Hepatocyte (in vitro differentiated cells): ENCODE results near the gene C8G. TPM values are rescaled to one million over a fixed set of nuclear protein-coding genes. Genes with fewer than 3 reads are reported as not detected.

Source experiments
- DNase-seq: peaks from one replicate; pipeline ENCODE4 v3.0.0-alpha.2; 2016; ENCODE audit warnings: low spot score
- H2AFZ ChIP-seq: fragments of 200-600 bp; sonication (generic); 2 replicates; pipeline ENCODE4 v1.6.0; 2016; ENCODE audit warnings: antibody characterized with exemption, mild to moderate bottlenecking
- H3K27ac ChIP-seq: fragments of 200-600 bp; sonication (generic); 2 replicates; pipeline ENCODE4 v1.5.1; 2016; ENCODE audit warnings: mild to moderate bottlenecking
- H3K27me3 ChIP-seq: fragments of 200-600 bp; sonication (generic); 2 replicates; pipeline ENCODE4 v1.6.1; 2016
- H3K36me3 ChIP-seq: fragments of 200-600 bp; sonication (generic); replicated peaks from 2 replicates; pipeline ENCODE4 v1.5.1; 2016; ENCODE audit warnings: low read depth; ENCODE audit not compliant: insufficient read depth
- H3K4me1 ChIP-seq: fragments of 200-600 bp; sonication (generic); 2 replicates; pipeline ENCODE4 v1.5.1; 2016; ENCODE audit warnings: mild to moderate bottlenecking, moderate library complexity; ENCODE audit not compliant: insufficient read depth
- H3K4me2 ChIP-seq: fragments of 200-600 bp; sonication (generic); 2 replicates; pipeline ENCODE4 v1.6.0; 2016
- H3K4me3 ChIP-seq: fragments of 200-600 bp; sonication (generic); 2 replicates; pipeline ENCODE4 v1.5.1; 2016; ENCODE audit warnings: mild to moderate bottlenecking
- H3K79me2 ChIP-seq: fragments of 200-600 bp; sonication (generic); 2 replicates; pipeline ENCODE4 v1.6.0; 2017; ENCODE audit warnings: mild to moderate bottlenecking
- H3K9me2 ChIP-seq: fragments of 200-600 bp; sonication (generic); replicated peaks from 2 replicates; pipeline ENCODE4 v1.6.0; 2017; ENCODE audit warnings: mild to moderate bottlenecking; ENCODE audit not compliant: insufficient read depth
- H3K9me3 ChIP-seq: fragments of 200-600 bp; sonication (generic); 2 replicates; pipeline ENCODE4 v1.5.1; 2016; ENCODE audit warnings: low read depth, mild to moderate bottlenecking
- H4K20me1 ChIP-seq: fragments of 200-600 bp; sonication (generic); 2 replicates; pipeline ENCODE4 v1.6.0; 2016; ENCODE audit warnings: mild to moderate bottlenecking; ENCODE audit not compliant: insufficient read depth, poor library complexity, severe bottlenecking
- CTCF ChIP-seq: fragments of 200-600 bp; sonication (generic); IDR thresholded peaks from 2 replicates; pipeline ENCODE4 v1.5.1; 2016; ENCODE audit warnings: antibody characterized with exemption, mild to moderate bottlenecking; ENCODE audit not compliant: poor library complexity
- EZH2 ChIP-seq: fragments of 200-600 bp; sonication (generic); IDR thresholded peaks from 2 replicates; pipeline ENCODE4 v1.6.1; 2016; ENCODE audit warnings: antibody characterized with exemption, mild to moderate bottlenecking, borderline replicate concordance
- EZH2phosphoT487 ChIP-seq: fragments of 200-600 bp; sonication (generic); IDR thresholded peaks from one replicate; pipeline ENCODE4 v1.6.1; 2018; ENCODE audit warnings: antibody characterized with exemption, mild to moderate bottlenecking, low read depth, moderate library complexity; ENCODE audit not compliant: unreplicated experiment, severe bottlenecking
- WGBS: methylation state at CpG from one replicate; pipeline ENCODE4 v1.1.6; 2016; ENCODE audit warnings: low lambda C conversion rate; ENCODE audit errors: missing lambda C conversion rate; 5-methylcytosine and 5-hydroxymethylcytosine counted together
- polyA plus RNA-seq: library from polyadenylated mRNA; unstranded; fragments of >200 nt; fragmentation: Nextera tagmentation; extraction: Ambion mirVana; gene quantifications from 2 replicates; pipeline ENCODE4 v1.2.1, GENCODE V29; 2016
- total RNA-seq: library from RNA; depleted of rRNA; stranded (reverse); fragments of >200 nt; gene quantifications from 2 replicates; pipeline ENCODE4 v1.2.3, GENCODE V29; 2014

C8G gene
- total and polyA plus RNA-seq, 2 experiments from 2014 or later: 5.7 to 15.4 TPM

- Histone ChIP-seq H2AFZ (no peak overlapping the region), H3K36me3 (no peaks in the 10 kb centered on the region), H3K4me1 (peaks cover 12% of the 10 kb centered on the region), H3K9me3 (no peaks in the 10 kb centered on the region), H3K4me2 (peak overlapping the region; percentile 98), H3K79me2 (peaks cover 24% of the 10 kb centered on the region), H3K9me2 (no peaks in the 10 kb centered on the region), H3K27me3 (no peaks in the 10 kb centered on the region), H3K27ac (no peak overlapping the region), H4K20me1 (peaks cover 4% of the 10 kb centered on the region), H3K4me3 (no peak overlapping the region)
- TF ChIP-seq EZH2: no peak
- TF ChIP-seq EZH2phosphoT487: no peak
- TF ChIP-seq CTCF: no peak
- WGBS: 98% methylated on average over 54 of the region's 60 CpGs
- no peak for DNase-seq
These were observed 2.7 kb upstream of the C8G start for GRCh38 chr9:136942112-136942880.

GRCh38 chr9:136942881-136943230 is 2.2 kb upstream of the C8G start:
- Histone ChIP-seq H3K4me3 (no peak overlapping the region), H2AFZ (no peak overlapping the region), H3K27me3 (no peaks in the 10 kb centered on the region), H4K20me1 (peaks cover 4% of the 10 kb centered on the region), H3K79me2 (peaks cover 24% of the 10 kb centered on the region), H3K27ac (no peak overlapping the region), H3K9me2 (no peaks in the 10 kb centered on the region), H3K9me3 (no peaks in the 10 kb centered on the region), H3K36me3 (no peaks in the 10 kb centered on the region), H3K4me2 (peak overlapping the region; percentile 98), H3K4me1 (peaks cover 12% of the 10 kb centered on the region)
- TF ChIP-seq EZH2 (no peak), EZH2phosphoT487 (no peak), CTCF (no peak)
- WGBS: 98% methylated on average over 15 of the region's 16 CpGs
- no peak for DNase-seq

GRCh38 chr9:136943291-136944211 is 1.5 kb upstream of the C8G start:
- WGBS: 28% methylated on average over 54 of the region's 61 CpGs
- Histone ChIP-seq H3K9me2 (no peaks in the 10 kb centered on the region), H3K27me3 (no peaks in the 10 kb centered on the region), H3K4me2 (peak overlapping the region; percentile 98), H3K27ac (peak overlapping the region; percentile 95), H3K4me1 (peaks cover 12% of the 10 kb centered on the region), H3K9me3 (no peaks in the 10 kb centered on the region), H4K20me1 (peaks cover 4% of the 10 kb centered on the region), H2AFZ (peak overlapping the region; percentile 41), H3K4me3 (peak overlapping the region; percentile 80), H3K79me2 (peaks cover 24% of the 10 kb centered on the region), H3K36me3 (no peaks in the 10 kb centered on the region)
- TF ChIP-seq EZH2phosphoT487 (no peak), EZH2 (no peak), CTCF (no peak)
- peak; percentile 64 for DNase-seq
